Measurements from ENCODE around the gene ARF3. TPM values are rescaled to one million over a fixed set of nuclear protein-coding genes. Genes with fewer than 3 reads are reported as not detected.

Gene ARF3
- total RNA-seq, 4 donors from 2014 or later = 6.9 to 117 (median 29.7) TPM

- H3K9me3 ChIP-seq = no peaks in the 10 kb centered on the region
- no peaks in the 10 kb centered on the region for H3K36me3 ChIP-seq
- H3K4me1 ChIP-seq = no peaks in the 10 kb centered on the region
- no peak overlapping the region for H3K27ac ChIP-seq
- no peak for DNase-seq
- H3K4me3 ChIP-seq = no peak overlapping the region
- no peaks in the 10 kb centered on the region for H3K27me3 ChIP-seq
- intact Hi-C loops (cut with DNase I; ENCODE audit: low total_unique reads) = no loop called here
- TF ChIP-seq POLR2A (IDR thresholded peaks at IDR 0.05) (no peak), CTCF (IDR thresholded peaks at IDR 0.05) (no peak)
Measured at GRCh38 chr12:48889679-48890078, 67.6 kb downstream of the ARF3 start.

Small RNA genes lying within 50 kb of the gene (small RNA-seq; reads per million reads assigned to genes)
- gene AC073610.1 = not detected
- gene RNU6-600P = not detected
- gene RNU6-940P = not detected

Other genes with a start within 250 kb of the ARF3 start
- gene CCNT1, start 240.8 kb downstream of the ARF3 start, total RNA-seq = 10 to 100 TPM; 17.4 to 46.8 (median 33.9) TPM
- gene ADCY6, start 168.4 kb downstream of the ARF3 start, total RNA-seq = 10 to 100 TPM; 10.6 to 75.8 (median 55.0) TPM
- 10 to 100 TPM in 2 of 4 donors, 1 to 10 TPM in 2; 5.9 to 62.2 (median 22.7) TPM for gene CACNB3, start 139.0 kb downstream of the ARF3 start, total RNA-seq
- gene DDX23, start 105.3 kb downstream of the ARF3 start, total RNA-seq = 100 to 1,000 TPM in 1 of 4 donors, 10 to 100 TPM in 3; 43.8 to 238 (median 81.8) TPM
- 10 to 100 TPM in 1 of 4 donors, under 1 TPM in 1, not detected in 2; 0.88 to 22.1 TPM for gene RND1, start 91.6 kb downstream of the ARF3 start, total RNA-seq
- 10 to 100 TPM in 1 of 4 donors, 1 to 10 TPM in 3; 1.2 to 22.0 (median 5.5) TPM for gene FKBP11, start 32.0 kb downstream of the ARF3 start, total RNA-seq
- gene WNT10B, start 14.2 kb upstream of the ARF3 start, total RNA-seq = under 1 TPM in 1 of 4 donors, not detected in 3; 0.35 TPM
- gene WNT1, start 20.8 kb upstream of the ARF3 start, total RNA-seq = not detected
- gene DDN, start 41.9 kb upstream of the ARF3 start, total RNA-seq = under 1 TPM in 1 of 4 donors, not detected in 3; 0.18 TPM
- 10 to 100 TPM; 34.7 to 46.6 (median 39.6) TPM for gene PRKAG1, start 61.3 kb upstream of the ARF3 start, total RNA-seq
- 100 to 1,000 TPM in 1 of 4 donors, 10 to 100 TPM in 3; 22.3 to 138 (median 38.2) TPM for gene KMT2D, start 103.3 kb upstream of the ARF3 start, total RNA-seq
- gene RHEBL1, start 112.5 kb upstream of the ARF3 start, total RNA-seq = under 1 TPM in 1 of 4 donors, not detected in 3; 0.37 TPM
- gene DHH, start 137.3 kb upstream of the ARF3 start, total RNA-seq = 1 to 10 TPM in 2 of 4 donors, under 1 TPM in 1, not detected in 1; 0.26 to 1.7 (median 1.5) TPM
- gene LMBR1L, start 153.4 kb upstream of the ARF3 start, total RNA-seq = 100 to 1,000 TPM in 1 of 4 donors, 10 to 100 TPM in 3; 22.1 to 114 (median 43.2) TPM
- 100 to 1,000 TPM; 374 to 912 (median 498) TPM for gene TUBA1B, start 173.9 kb upstream of the ARF3 start, total RNA-seq
- gene TUBA1A, start 231.6 kb upstream of the ARF3 start, total RNA-seq = 100 to 1,000 TPM; 241 to 900 (median 352) TPM

Measured in uterus (tissue), 4 donors.